GM12872 (cell line): ENCODE results near the gene CERS6.

ENCODE experiments used
- TF ChIP-seq, protein P1 (sequence below): IDR thresholded peaks from 3 replicates; pipeline ENCODE4 v1.5.1; 2011; ENCODE audit warnings: low read depth, mild to moderate bottlenecking, low read length, moderate library complexity; ENCODE audit not compliant: insufficient read depth

CERS6 gene

GRCh38 chr2:168593713-168594112 is 137.6 kb downstream of the CERS6 start:
- TF ChIP-seq, protein P1, sequence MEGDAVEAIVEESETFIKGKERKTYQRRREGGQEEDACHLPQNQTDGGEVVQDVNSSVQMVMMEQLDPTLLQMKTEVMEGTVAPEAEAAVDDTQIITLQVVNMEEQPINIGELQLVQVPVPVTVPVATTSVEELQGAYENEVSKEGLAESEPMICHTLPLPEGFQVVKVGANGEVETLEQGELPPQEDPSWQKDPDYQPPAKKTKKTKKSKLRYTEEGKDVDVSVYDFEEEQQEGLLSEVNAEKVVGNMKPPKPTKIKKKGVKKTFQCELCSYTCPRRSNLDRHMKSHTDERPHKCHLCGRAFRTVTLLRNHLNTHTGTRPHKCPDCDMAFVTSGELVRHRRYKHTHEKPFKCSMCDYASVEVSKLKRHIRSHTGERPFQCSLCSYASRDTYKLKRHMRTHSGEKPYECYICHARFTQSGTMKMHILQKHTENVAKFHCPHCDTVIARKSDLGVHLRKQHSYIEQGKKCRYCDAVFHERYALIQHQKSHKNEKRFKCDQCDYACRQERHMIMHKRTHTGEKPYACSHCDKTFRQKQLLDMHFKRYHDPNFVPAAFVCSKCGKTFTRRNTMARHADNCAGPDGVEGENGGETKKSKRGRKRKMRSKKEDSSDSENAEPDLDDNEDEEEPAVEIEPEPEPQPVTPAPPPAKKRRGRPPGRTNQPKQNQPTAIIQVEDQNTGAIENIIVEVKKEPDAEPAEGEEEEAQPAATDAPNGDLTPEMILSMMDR, result no peak

DNA sequence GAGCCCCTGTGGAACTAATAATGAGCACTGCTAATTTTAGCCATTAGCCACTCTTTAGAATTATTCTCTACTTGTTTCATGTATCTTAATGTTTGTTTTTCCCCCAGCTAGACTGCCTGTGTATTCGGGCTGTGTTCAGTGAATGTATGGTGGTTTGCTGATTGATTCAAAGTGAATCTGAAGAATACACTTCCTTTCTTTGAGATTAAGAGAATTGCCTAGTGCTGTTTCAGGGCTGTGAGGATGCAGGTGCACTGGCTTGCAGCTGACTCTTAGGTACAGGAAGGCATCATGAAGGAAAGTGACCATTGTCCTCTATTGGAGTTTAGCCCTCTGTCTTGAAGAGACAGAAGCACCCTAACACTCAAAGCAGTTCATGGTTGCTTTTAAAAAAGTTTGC is 138.7 kb downstream of the CERS6 start:
- TF ChIP-seq, protein P1, result no peak

DNA sequence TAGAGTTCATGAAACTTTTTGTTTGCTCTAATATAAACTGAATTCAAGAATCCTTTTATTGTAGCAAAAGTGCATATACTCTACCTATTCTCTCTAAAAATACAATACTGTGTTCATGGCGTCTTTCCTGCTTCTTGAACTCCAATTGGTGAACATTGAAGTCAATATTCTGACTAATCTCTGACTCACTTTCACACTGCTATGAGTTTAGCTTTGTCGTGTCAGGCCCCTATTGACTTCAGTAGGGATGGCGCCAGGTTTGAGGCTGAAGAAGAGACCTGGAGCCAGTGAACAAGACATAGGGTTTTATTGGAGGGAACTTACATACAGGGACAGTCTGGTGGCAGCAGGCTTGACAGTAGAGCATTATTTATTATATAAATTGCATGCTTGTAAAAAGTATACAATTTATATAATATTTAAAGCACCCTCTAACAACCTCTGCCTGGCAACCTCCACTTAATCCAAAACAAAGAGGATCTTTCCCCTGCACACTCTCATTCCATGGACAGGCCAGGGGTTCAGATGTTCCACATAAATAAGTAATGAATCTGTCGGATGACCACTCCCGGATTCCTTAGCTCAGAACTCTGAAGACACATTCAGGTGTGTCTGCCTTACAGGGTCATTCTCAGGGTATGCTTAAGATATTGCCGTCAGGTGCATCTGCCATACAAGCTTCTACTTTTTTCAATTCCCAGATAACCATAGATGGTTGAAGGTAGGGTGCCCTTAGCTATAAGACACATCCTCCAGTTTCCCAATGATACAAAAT is 141.0 kb downstream of the CERS6 start:
- TF ChIP-seq, protein P1, result no peak

- TF ChIP-seq, protein P1, result no peak
These were observed 143.7 kb downstream of the CERS6 start for GRCh38 chr2:168599738-168600137.

- TF ChIP-seq, protein P1, result no peak
These were observed 144.9 kb downstream of the CERS6 start for GRCh38 chr2:168600949-168601348.

DNA sequence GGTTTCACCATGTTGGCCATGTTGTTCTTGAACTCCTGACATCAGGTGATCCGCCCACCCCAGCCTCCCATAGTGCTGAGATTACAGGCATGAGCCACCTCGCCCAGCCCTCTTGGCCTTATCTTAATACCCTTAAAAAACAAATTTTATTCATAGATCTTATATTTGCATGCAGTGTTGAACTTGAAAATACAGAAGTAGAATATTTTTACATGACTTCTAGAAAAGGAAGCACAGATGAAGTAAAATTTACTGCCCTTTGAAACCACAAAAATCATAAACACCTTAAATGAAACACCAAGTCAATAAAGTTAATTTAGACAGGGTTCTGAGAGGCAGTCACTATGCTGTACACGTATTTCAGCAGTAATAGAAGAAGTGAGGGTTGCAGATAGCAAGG is 145.7 kb downstream of the CERS6 start:
- TF ChIP-seq, protein P1, result no peak

DNA sequence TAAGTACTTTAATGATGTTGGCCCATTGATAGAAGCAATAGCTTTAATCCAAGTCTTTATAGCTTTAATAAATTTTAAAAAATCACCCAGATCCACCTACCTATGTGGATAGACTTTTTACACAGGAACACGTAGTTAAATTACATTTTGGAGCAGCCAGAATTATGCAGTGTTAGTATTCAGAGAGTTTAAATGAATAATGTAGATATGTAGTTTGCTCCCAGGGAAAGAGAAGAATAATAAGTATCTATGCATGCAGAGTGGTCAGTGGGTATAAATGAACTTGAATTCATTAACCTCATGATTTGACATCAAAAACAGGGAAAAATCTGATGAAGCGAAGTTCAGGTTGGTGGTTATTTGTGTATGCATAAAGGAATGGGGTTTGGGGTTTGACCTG is 146.3 kb downstream of the CERS6 start:
- TF ChIP-seq, protein P1, result no peak
